HL-60 (cell line): ENCODE data around the gene PAX5.
A peak's percentile ranks its signal among the peaks of the same experiment; 100 is the strongest.

ENCODE experiments used
- DNase-seq, 2 experiments: peaks; one replicate each; pipeline ENCODE4 v3.0.0-alpha.2; 2010 to 2020; ENCODE audit warnings: low read depth in 1 of 2, low spot score in 1 of 2
- H3K27ac ChIP-seq: fragments of 250-450 bp; sonication (Bioruptor Pico); replicated peaks from 2 replicates; pipeline ENCODE4 v1.5.1; 2020; ENCODE audit warnings: mild to moderate bottlenecking, moderate library complexity
- H3K27me3 ChIP-seq: fragments of 250-450 bp; sonication (Bioruptor Pico); 2 replicates; pipeline ENCODE4 v1.5.1; 2021; ENCODE audit warnings: mild to moderate bottlenecking, moderate library complexity; ENCODE audit not compliant: insufficient read depth, poor library complexity, severe bottlenecking
- H3K4me3 ChIP-seq: replicated peaks from 2 replicates; pipeline ENCODE4 v1.5.1; 2011; ENCODE audit warnings: mild to moderate bottlenecking, control low read depth, low read length; ENCODE audit not compliant: insufficient read depth
- GABPA ChIP-seq: IDR thresholded peaks from 2 replicates; pipeline ENCODE4 v1.6.1; 2012; ENCODE audit warnings: low read depth
- POLR2AphosphoS5 ChIP-seq: IDR thresholded peaks from 2 replicates; pipeline ENCODE4 v1.6.1; 2012; ENCODE audit warnings: low read depth
- SPI1 ChIP-seq: IDR thresholded peaks from 2 replicates; pipeline ENCODE4 v1.6.1; 2012; ENCODE audit warnings: low read depth, mild to moderate bottlenecking, borderline replicate concordance
- TF ChIP-seq, protein P1 (sequence below): IDR thresholded peaks from one replicate; pipeline ENCODE4 v1.5.1; 2011; ENCODE audit warnings: low read length, control low read depth, inconsistent platforms; ENCODE audit not compliant: insufficient read depth
- TF ChIP-seq, protein P2 (sequence below): IDR thresholded peaks from 2 replicates; pipeline ENCODE4 v1.6.1; 2012; ENCODE audit warnings: low read depth; ENCODE audit not compliant: insufficient replicate concordance

Gene PAX5

DNA sequence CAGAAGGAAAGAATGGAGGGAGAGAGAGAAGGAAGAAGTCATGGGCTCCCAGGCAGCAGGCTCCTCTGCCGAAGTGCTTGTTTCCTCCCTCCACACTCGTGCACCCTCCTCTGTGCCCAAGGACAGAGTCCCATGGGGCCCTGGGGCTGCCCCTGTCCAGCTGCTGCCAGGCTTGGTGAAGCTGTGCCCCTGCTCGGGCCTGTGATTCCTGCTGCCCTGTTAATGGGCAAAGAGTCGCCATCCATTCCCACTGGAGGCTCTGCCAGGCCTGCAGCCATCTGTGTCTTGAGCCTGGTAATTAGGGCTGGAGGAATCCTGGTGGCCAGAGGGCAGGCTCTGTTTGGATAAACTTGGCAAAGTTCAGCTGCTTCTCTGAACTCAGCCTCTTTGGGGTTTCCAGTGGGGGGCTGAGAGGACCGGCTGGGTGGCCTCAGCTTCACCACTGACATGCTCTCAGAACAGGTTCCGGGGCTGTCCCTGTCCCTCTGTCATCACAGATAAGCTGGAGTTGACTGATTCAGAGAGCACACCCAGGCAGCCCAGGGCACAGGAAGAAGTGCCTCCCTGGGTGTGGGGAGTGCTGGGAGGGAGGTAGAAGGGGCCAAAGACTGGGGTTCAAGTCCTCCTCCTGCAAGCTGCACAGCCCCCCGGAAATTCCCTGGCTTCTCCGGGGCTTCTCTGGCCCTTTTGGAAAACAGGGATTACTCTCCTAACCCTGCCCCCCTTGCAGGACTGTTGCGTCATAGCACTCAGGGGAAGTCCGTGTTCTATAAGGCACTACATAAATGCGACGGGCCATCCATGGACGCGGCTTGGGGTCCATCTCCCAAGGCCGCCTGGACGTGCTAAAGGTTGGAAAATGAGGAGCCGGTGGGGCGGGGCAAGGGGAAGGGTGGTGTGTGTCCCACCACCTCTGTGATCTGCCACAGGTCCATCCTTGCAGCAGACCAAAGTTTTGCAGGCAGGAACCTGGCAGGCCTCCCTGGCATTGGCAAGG is 154.8 kb downstream of the PAX5 start:
- Histone ChIP-seq H3K4me3 (no peak overlapping the region), H3K27me3 (no peaks in the 10 kb centered on the region), H3K27ac (no peak overlapping the region)
- DNase-seq = no peak
- TF ChIP-seq, protein P1, sequence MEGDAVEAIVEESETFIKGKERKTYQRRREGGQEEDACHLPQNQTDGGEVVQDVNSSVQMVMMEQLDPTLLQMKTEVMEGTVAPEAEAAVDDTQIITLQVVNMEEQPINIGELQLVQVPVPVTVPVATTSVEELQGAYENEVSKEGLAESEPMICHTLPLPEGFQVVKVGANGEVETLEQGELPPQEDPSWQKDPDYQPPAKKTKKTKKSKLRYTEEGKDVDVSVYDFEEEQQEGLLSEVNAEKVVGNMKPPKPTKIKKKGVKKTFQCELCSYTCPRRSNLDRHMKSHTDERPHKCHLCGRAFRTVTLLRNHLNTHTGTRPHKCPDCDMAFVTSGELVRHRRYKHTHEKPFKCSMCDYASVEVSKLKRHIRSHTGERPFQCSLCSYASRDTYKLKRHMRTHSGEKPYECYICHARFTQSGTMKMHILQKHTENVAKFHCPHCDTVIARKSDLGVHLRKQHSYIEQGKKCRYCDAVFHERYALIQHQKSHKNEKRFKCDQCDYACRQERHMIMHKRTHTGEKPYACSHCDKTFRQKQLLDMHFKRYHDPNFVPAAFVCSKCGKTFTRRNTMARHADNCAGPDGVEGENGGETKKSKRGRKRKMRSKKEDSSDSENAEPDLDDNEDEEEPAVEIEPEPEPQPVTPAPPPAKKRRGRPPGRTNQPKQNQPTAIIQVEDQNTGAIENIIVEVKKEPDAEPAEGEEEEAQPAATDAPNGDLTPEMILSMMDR = no peak
- no peak for TF ChIP-seq POLR2AphosphoS5
- TF ChIP-seq, protein P2, sequence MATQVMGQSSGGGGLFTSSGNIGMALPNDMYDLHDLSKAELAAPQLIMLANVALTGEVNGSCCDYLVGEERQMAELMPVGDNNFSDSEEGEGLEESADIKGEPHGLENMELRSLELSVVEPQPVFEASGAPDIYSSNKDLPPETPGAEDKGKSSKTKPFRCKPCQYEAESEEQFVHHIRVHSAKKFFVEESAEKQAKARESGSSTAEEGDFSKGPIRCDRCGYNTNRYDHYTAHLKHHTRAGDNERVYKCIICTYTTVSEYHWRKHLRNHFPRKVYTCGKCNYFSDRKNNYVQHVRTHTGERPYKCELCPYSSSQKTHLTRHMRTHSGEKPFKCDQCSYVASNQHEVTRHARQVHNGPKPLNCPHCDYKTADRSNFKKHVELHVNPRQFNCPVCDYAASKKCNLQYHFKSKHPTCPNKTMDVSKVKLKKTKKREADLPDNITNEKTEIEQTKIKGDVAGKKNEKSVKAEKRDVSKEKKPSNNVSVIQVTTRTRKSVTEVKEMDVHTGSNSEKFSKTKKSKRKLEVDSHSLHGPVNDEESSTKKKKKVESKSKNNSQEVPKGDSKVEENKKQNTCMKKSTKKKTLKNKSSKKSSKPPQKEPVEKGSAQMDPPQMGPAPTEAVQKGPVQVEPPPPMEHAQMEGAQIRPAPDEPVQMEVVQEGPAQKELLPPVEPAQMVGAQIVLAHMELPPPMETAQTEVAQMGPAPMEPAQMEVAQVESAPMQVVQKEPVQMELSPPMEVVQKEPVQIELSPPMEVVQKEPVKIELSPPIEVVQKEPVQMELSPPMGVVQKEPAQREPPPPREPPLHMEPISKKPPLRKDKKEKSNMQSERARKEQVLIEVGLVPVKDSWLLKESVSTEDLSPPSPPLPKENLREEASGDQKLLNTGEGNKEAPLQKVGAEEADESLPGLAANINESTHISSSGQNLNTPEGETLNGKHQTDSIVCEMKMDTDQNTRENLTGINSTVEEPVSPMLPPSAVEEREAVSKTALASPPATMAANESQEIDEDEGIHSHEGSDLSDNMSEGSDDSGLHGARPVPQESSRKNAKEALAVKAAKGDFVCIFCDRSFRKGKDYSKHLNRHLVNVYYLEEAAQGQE = no peak
- no peak for TF ChIP-seq GABPA

DNA sequence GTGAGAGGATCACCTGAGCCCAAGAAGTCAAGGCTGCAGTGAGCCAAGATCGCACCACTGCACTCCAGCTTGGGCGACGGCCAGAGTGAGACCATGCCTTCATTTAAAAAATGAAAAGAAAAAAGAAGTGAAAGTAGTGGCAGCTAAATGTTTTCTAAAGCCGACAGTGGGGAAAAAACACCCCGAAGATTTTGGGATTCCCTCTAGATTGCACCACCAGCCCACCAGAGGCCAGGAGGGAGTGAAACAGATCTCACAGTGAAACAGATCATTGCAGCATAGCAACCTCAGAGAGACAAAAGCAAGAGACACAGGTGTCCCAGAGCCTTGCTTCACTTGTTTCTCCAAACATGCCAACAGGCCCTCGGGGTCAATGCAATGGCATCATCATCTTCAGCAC is 156.8 kb downstream of the PAX5 start:
- H3K4me3 ChIP-seq = no peak overlapping the region
- no peak overlapping the region for H3K27ac ChIP-seq
- TF ChIP-seq, protein P2 = no peak
- TF ChIP-seq, protein P1 = no peak
- H3K27me3 ChIP-seq = no peaks in the 10 kb centered on the region
- no peak for DNase-seq

DNA sequence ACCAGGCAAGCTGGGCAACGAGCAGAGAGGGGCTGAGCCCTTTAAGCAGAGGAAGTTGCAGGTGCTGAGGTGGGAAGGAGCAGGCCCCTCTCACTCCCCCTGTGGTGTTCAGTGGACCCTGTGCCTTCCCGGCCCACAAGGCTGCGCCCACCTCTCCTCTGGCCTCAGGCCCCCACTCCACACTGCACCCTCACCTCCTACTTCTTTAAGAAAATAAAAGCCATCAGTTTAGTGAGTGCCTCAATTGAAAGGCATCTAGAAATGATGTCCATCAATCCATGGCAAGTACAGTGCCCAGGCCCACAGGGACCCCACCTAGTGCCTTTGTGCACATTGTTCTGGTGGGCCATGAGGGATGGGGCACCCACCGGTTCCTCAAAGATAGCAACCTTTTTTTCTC is 158.0 kb downstream of the PAX5 start:
- no peaks in the 10 kb centered on the region for H3K27me3 ChIP-seq
- H3K27ac ChIP-seq = no peak overlapping the region
- TF ChIP-seq, protein P1 = no peak
- TF ChIP-seq SPI1 (no peak), GABPA (no peak), POLR2AphosphoS5 (no peak)
- no peak for DNase-seq
- H3K4me3 ChIP-seq = no peak overlapping the region

DNA sequence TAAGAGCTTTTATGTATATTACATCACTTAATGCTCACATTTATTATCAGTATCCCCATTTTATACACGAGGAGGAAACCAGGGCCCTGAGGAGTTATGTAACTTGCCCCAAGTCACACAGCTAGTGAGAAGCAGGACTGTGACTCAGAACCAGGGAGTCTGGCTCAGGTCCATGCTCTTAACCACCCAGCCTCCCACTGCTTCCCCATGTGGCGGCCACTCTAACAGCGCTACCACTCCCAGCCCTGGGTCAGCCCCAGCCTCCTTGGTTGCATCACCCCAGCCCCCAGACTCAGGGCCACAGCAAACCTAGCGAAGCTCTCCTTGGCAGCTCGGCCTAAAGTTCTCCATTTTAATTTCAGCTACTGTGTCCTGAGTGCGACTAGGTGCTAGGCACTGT is 159.1 kb downstream of the PAX5 start:
- TF ChIP-seq, protein P2 = no peak
- TF ChIP-seq GABPA (no peak), POLR2AphosphoS5 (no peak), SPI1 (no peak)
- TF ChIP-seq, protein P1 = no peak
- H3K27ac ChIP-seq = no peak overlapping the region
- H3K27me3 ChIP-seq = no peaks in the 10 kb centered on the region
- peak in 1 of 2 experiments; percentile 13 for DNase-seq
- H3K4me3 ChIP-seq = no peak overlapping the region
